ENCODE results near the gene SH3PXD2B.
"Not testable (repeated sequence)": the region's sequence is repeated elsewhere in the genome, so short reads cannot be mapped to it uniquely, and the experiment has no call there.

The SH3PXD2B gene

DNA sequence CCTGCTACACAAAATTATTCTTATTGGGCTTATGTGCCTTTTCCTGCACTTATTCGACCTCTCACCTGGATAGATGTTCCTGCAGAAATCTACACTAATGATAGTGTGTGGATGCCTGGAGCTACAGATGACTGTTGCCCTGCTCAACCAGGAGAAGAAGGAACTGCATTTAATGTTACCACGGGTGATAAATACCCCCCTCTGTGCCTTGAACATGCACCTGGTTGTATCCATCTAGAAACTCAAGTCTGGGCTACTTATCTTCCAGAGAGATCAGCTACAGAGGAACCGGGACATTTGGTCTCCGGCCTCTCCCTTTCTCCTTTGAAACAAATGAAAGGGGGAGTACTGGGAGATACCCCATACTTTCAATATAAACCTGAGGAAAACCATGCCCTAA lies 54.5 kb downstream of the SH3PXD2B start:
- DNase-seq (ENCODE audit: insufficient read length) (no peak), FAIRE-seq (no peak)
- no peak for TF ChIP-seq TAF1 (IDR thresholded peaks at IDR 0.05; ENCODE audit: borderline replicate concordance, low read depth, low read length)
- TF ChIP-seq POLR2AphosphoS5 (IDR thresholded peaks at IDR 0.05; ENCODE audit: low read depth, low read length): no peak
- no peak for TF ChIP-seq POLR2A (IDR thresholded peaks at IDR 0.05; ENCODE audit: low read depth, low read length)

DNA sequence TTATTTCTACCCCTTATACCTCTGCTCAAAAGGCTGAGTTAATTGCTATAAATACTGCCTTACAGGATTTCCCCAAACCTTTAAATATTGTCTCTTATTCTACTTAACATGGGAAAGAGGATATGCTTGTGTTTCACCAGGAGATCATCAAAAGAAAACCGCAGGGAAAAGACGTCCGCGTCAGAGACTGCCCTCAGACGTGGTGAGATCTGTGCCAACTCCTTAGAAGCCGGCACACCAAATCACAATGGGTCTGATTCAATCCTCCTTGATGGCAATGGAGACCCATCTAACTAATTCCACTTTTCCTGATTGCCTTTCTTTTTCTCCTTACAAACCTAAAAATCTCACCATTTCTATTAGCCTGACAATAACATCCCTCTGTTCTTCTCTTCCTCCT lies 55.0 kb downstream of the SH3PXD2B start:
- FAIRE-seq: no peak
- TF ChIP-seq POLR2A (IDR thresholded peaks at IDR 0.05; ENCODE audit: low read depth, low read length): no peak
- no peak for TF ChIP-seq TAF1 (IDR thresholded peaks at IDR 0.05; ENCODE audit: borderline replicate concordance, low read depth, low read length)
- TF ChIP-seq POLR2AphosphoS5 (IDR thresholded peaks at IDR 0.05; ENCODE audit: low read depth, low read length): no peak
- DNase-seq (ENCODE audit: insufficient read length): no peak

DNA sequence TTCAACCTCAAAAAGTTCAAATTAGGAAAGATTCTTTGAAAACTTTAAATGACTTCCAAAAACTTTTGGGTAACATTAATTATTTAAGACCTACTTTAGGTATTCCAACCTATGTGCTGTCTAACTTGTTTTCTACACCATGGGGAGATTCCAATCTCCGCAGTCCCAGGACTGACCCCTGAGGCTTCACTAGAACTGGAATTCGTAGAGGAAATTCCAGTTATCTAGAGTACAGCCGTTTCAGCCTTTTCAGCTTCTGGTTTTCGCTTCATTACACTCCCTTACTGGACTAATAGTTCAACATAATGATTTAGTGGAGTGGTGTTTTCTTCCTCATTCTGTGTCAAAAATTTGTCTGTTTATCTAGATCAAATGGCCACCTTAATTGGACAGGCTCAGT lies 55.7 kb downstream of the SH3PXD2B start:
- not testable (repeated sequence) for FAIRE-seq; DNase-seq (ENCODE audit: insufficient read length)

DNA sequence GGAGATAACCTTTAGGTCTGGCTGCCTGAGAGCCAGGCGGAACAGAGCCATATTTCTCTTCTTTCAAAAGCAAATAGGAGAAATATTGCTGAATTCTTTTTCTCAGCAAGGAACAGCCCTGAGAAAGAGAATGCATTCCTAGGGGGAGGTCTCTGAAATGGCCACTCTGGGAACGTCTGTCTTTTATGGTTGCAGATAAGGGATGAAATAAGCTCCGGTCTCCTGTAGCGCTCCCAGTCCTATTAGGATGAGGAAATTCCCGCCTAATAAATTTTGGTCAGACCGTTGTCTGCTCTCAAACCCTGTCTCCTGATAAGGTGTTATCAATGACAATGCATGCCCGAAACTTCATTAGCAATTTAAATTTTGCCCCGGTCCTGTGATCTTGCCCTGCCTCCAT lies 57.3 kb downstream of the SH3PXD2B start:
- not testable (repeated sequence) for FAIRE-seq; DNase-seq (ENCODE audit: insufficient read length)

- TF ChIP-seq TAF1 (IDR thresholded peaks at IDR 0.05; ENCODE audit: borderline replicate concordance, low read depth, low read length) (no peak), POLR2AphosphoS5 (IDR thresholded peaks at IDR 0.05; ENCODE audit: low read depth, low read length) (no peak), POLR2A (IDR thresholded peaks at IDR 0.05; ENCODE audit: low read depth, low read length) (no peak)
- DNase-seq (ENCODE audit: insufficient read length): no peak
- FAIRE-seq: no peak
These were observed 58.1 kb downstream of the SH3PXD2B start for GRCh38 chr5:172396220-172396619.

DNA sequence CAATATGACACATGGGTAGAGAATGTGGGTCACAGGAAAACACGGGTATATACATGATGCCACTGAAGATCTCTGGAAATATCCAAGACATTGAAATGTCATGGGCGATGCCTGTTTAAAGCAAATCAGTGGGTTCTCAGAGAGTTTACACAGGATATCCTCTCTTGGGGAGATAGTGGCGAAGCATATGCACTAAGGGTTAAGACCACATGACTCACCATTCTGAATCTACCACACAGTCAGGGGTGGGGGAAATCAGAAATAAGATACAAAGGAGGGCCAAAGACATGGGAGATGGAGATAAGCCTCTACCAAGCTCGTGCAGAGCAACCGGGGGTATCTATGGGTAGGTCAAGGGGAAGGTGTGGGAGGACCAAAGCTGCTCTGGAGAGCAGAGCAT lies 58.8 kb downstream of the SH3PXD2B start:
- DNase-seq (ENCODE audit: insufficient read length) (no peak), FAIRE-seq (no peak)
- TF ChIP-seq POLR2AphosphoS5 (IDR thresholded peaks at IDR 0.05; ENCODE audit: low read depth, low read length) (no peak), TAF1 (IDR thresholded peaks at IDR 0.05; ENCODE audit: borderline replicate concordance, low read depth, low read length) (no peak), POLR2A (IDR thresholded peaks at IDR 0.05; ENCODE audit: low read depth, low read length) (no peak)

- TF ChIP-seq POLR2A (IDR thresholded peaks at IDR 0.05; ENCODE audit: low read depth, low read length) (no peak), POLR2AphosphoS5 (IDR thresholded peaks at IDR 0.05; ENCODE audit: low read depth, low read length) (no peak), TAF1 (IDR thresholded peaks at IDR 0.05; ENCODE audit: borderline replicate concordance, low read depth, low read length) (no peak)
- no peak for DNase-seq (ENCODE audit: insufficient read length)
- no peak for FAIRE-seq
These were observed 64.7 kb downstream of the SH3PXD2B start for GRCh38 chr5:172389578-172390112.

DNA sequence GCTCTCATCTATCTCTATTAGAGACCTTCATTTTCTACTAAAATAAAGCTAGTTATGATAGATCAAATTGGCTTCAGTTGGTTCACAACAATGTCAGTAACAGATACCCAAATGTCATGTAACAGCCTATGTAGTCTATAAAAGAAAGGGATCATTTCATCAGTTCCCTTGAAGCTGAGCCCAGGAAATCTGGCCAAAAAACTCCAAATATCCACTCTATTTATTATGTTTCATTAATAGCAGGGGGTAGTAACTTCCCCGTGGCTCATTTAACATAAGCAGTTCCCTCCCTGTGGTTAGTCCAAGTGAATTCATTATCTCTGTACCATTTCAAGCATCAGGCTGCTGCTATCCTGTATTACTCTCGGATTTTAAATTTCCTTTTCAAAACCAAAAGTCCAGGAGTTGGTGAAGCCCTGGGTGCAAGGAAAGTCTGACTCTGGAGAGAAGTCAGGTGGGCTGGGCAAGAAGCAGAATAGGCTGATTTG lies 66.0 kb downstream of the SH3PXD2B start:
- TF ChIP-seq POLR2A (IDR thresholded peaks at IDR 0.05; ENCODE audit: low read depth, low read length) (no peak), TAF1 (IDR thresholded peaks at IDR 0.05; ENCODE audit: borderline replicate concordance, low read depth, low read length) (no peak), POLR2AphosphoS5 (IDR thresholded peaks at IDR 0.05; ENCODE audit: low read depth, low read length) (no peak)
- DNase-seq (ENCODE audit: insufficient read length): no peak
- no peak for FAIRE-seq

- FAIRE-seq (no peak), DNase-seq (ENCODE audit: insufficient read length) (no peak)
- no peak for TF ChIP-seq TAF1 (IDR thresholded peaks at IDR 0.05; ENCODE audit: borderline replicate concordance, low read depth, low read length)
- TF ChIP-seq POLR2A (IDR thresholded peaks at IDR 0.05; ENCODE audit: low read depth, low read length): no peak
- TF ChIP-seq POLR2AphosphoS5 (IDR thresholded peaks at IDR 0.05; ENCODE audit: low read depth, low read length): no peak
These were observed 68.6 kb downstream of the SH3PXD2B start for GRCh38 chr5:172385707-172386106.

GRCh38 chr5:172385010-172385563 lies 69.2 kb downstream of the SH3PXD2B start:
- FAIRE-seq (no peak), DNase-seq (ENCODE audit: insufficient read length) (no peak)
- TF ChIP-seq POLR2AphosphoS5 (IDR thresholded peaks at IDR 0.05; ENCODE audit: low read depth, low read length): no peak
- TF ChIP-seq POLR2A (IDR thresholded peaks at IDR 0.05; ENCODE audit: low read depth, low read length): no peak

GRCh38 chr5:172383191-172383802 lies 71.0 kb downstream of the SH3PXD2B start:
- FAIRE-seq (no peak), DNase-seq (ENCODE audit: insufficient read length) (no peak)
- TF ChIP-seq POLR2A (IDR thresholded peaks at IDR 0.05; ENCODE audit: low read depth, low read length): no peak
- no peak for TF ChIP-seq TAF1 (IDR thresholded peaks at IDR 0.05; ENCODE audit: borderline replicate concordance, low read depth, low read length)

- TF ChIP-seq POLR2AphosphoS5 (IDR thresholded peaks at IDR 0.05; ENCODE audit: low read depth, low read length): no peak
- TF ChIP-seq TAF1 (IDR thresholded peaks at IDR 0.05; ENCODE audit: borderline replicate concordance, low read depth, low read length): no peak
- TF ChIP-seq POLR2A (IDR thresholded peaks at IDR 0.05; ENCODE audit: low read depth, low read length): no peak
- DNase-seq (ENCODE audit: insufficient read length) (no peak), FAIRE-seq (no peak)
These were observed 73.2 kb downstream of the SH3PXD2B start for GRCh38 chr5:172380987-172381643.

Measured in GM12892 (cell line).